DND-41 (cell line): Measurements from ENCODE around the gene MARCKSL1.

Experiments used
- ATAC-seq: fragments of 200-7000 bp; cut with Tn5 transposase; 3 replicates; pipeline ENCODE4 v1.9.1; 2021; ENCODE audit warnings: low read depth; ENCODE audit not compliant: insufficient read depth
- DNase-seq: peaks from one replicate; pipeline ENCODE4 v3.0.0-alpha.2; 2020
- H2AFZ ChIP-seq: 2 replicates; pipeline ENCODE4 v1.6.0; 2012; ENCODE audit warnings: low read depth, low read length
- H3K27ac ChIP-seq: 2 replicates; pipeline ENCODE4 v1.5.1; 2012; ENCODE audit warnings: low read length, inconsistent platforms
- H3K27me3 ChIP-seq: fragments of 200-600 bp; sonication (generic); 2 replicates; pipeline ENCODE4 v1.6.0; 2012; ENCODE audit warnings: low read length, mild to moderate bottlenecking, inconsistent platforms; ENCODE audit not compliant: insufficient read depth, poor library complexity
- H3K36me3 ChIP-seq: 2 replicates; pipeline ENCODE4 v1.5.1; 2012; ENCODE audit warnings: low read length, inconsistent platforms; ENCODE audit not compliant: insufficient read depth
- H3K4me1 ChIP-seq: 2 replicates; pipeline ENCODE4 v1.5.1; 2012; ENCODE audit warnings: mild to moderate bottlenecking, low read length; ENCODE audit not compliant: insufficient read depth
- H3K4me2 ChIP-seq: 2 replicates; pipeline ENCODE4 v1.6.0; 2012; ENCODE audit warnings: mild to moderate bottlenecking, moderate library complexity, low read length, inconsistent platforms; ENCODE audit not compliant: insufficient read depth
- H3K4me3 ChIP-seq, 2 experiments: fragments of 200-600 bp in 1 of 2; shearing (Covaris generic) in 1 of 2; 2 replicates each; pipeline ENCODE4 v1.5.1; 2012 to 2016; ENCODE audit warnings: inconsistent platforms in 2 of 2, low read length in 2 of 2, mild to moderate bottlenecking in 2 of 2, low read depth in 1 of 2, moderate library complexity in 1 of 2
- H3K79me2 ChIP-seq: 2 replicates; pipeline ENCODE4 v1.6.0; 2012; ENCODE audit warnings: low read length, inconsistent platforms; ENCODE audit not compliant: insufficient read depth
- H3K9ac ChIP-seq: 2 replicates; pipeline ENCODE4 v1.6.0; 2012; ENCODE audit warnings: low read depth, mild to moderate bottlenecking, inconsistent platforms, low read length, moderate library complexity
- H3K9me3 ChIP-seq: 2 replicates; pipeline ENCODE4 v1.5.1; 2012; ENCODE audit warnings: low read length, moderate library complexity, mild to moderate bottlenecking, inconsistent platforms; ENCODE audit not compliant: insufficient read depth, severe bottlenecking
- H4K20me1 ChIP-seq: 2 replicates; pipeline ENCODE4 v1.6.0; 2012; ENCODE audit warnings: low read length; ENCODE audit not compliant: insufficient read depth
- CTCF ChIP-seq: IDR thresholded peaks from 2 replicates; pipeline ENCODE4 v1.5.1; 2012; ENCODE audit warnings: borderline replicate concordance, low read length, moderate library complexity, mild to moderate bottlenecking; ENCODE audit not compliant: poor library complexity, severe bottlenecking; ENCODE audit errors: extremely low read depth
- EZH2 ChIP-seq: IDR thresholded peaks from 3 replicates; pipeline ENCODE4 v1.6.1; 2012; ENCODE audit warnings: borderline replicate concordance, low read depth, mild to moderate bottlenecking, moderate library complexity, low read length, inconsistent platforms; ENCODE audit not compliant: severe bottlenecking

MARCKSL1 gene

GRCh38 chr1:32329931-32330466 lies 6.0 kb downstream of the MARCKSL1 start:
- H3K4me3 ChIP-seq: no peak overlapping the region

GRCh38 chr1:32327204-32327603 lies 8.8 kb downstream of the MARCKSL1 start:
- peaks cover 29% of the 10 kb centered on the region for H3K79me2 ChIP-seq
- H3K4me1 ChIP-seq: peaks cover 6% of the 10 kb centered on the region
- no peak overlapping the region for H2AFZ ChIP-seq
- H3K4me3 ChIP-seq: no peak overlapping the region
- H3K4me2 ChIP-seq: no peak overlapping the region
- peaks cover 97% of the 10 kb centered on the region for H3K36me3 ChIP-seq
- TF ChIP-seq EZH2 (no peak), CTCF (no peak)
- H4K20me1 ChIP-seq: peaks cover 24% of the 10 kb centered on the region; the same call in 1 of the 2 replicates
- H3K9me3 ChIP-seq: no peaks in the 10 kb centered on the region
- H3K9ac ChIP-seq: no peak overlapping the region
- H3K27me3 ChIP-seq: no peaks in the 10 kb centered on the region
- no peak overlapping the region for H3K27ac ChIP-seq
- DNase-seq (no peak), ATAC-seq (no peak)

More at GRCh38 chr1:32329931-32330466, 6.0 kb downstream of the MARCKSL1 start:
- Histone ChIP-seq H4K20me1 (peaks cover 50% of the 10 kb centered on the region), H3K4me2 (no peak overlapping the region), H3K27ac (no peak overlapping the region), H2AFZ (no peak overlapping the region), H3K9me3 (no peaks in the 10 kb centered on the region), H3K36me3 (peaks cover 97% of the 10 kb centered on the region), H3K79me2 (peaks cover 37% of the 10 kb centered on the region), H3K27me3 (no peaks in the 10 kb centered on the region), H3K9ac (no peak overlapping the region), H3K4me1 (peaks cover 20% of the 10 kb centered on the region)
- DNase-seq: no peak
- ATAC-seq: no peak
- TF ChIP-seq CTCF: no peak
- TF ChIP-seq EZH2: no peak

- TF ChIP-seq CTCF (no peak), EZH2 (no peak)
- DNase-seq: peak; percentile 48
These were observed 14.2 kb downstream of the MARCKSL1 start for GRCh38 chr1:32321712-32322291.

More at GRCh38 chr1:32321712-32322291, 14.2 kb downstream of the MARCKSL1 start:
- H3K27me3 ChIP-seq: no peaks in the 10 kb centered on the region
- H3K4me1 ChIP-seq: peaks cover 26% of the 10 kb centered on the region
- 0 out of 4 replicates have a peak overlapping the region, but pooled peaks of 1 of the 2 experiments have one; percentile 12 for H3K4me3 ChIP-seq
- peaks cover 60% of the 10 kb centered on the region for H3K79me2 ChIP-seq
- H3K9me3 ChIP-seq: no peaks in the 10 kb centered on the region
- peak overlapping the region; percentile 42 for H3K4me2 ChIP-seq
- peak overlapping the region; percentile 29; the same call in 1 of the 2 replicates for H3K9ac ChIP-seq
- peak overlapping the region; percentile 74 for H3K27ac ChIP-seq
- H2AFZ ChIP-seq: no peak overlapping the region
- ATAC-seq: peak; percentile 83
- H4K20me1 ChIP-seq: 0 out of 2 replicates have a peak, but pooled peaks cover 2% of the 10 kb centered on the region
- peaks cover 91% of the 10 kb centered on the region for H3K36me3 ChIP-seq
